T-helper 9 cell (primary cell): ENCODE results near the gene BCL2L2.

Source experiments
- DNase-seq: peaks from one replicate; pipeline ENCODE4 v3.0.0-alpha.2; 2020

Gene BCL2L2

GRCh38 chr14:23299986-23300686, 6.5 kb upstream of the BCL2L2 start:
- no peak for DNase-seq

DNA sequence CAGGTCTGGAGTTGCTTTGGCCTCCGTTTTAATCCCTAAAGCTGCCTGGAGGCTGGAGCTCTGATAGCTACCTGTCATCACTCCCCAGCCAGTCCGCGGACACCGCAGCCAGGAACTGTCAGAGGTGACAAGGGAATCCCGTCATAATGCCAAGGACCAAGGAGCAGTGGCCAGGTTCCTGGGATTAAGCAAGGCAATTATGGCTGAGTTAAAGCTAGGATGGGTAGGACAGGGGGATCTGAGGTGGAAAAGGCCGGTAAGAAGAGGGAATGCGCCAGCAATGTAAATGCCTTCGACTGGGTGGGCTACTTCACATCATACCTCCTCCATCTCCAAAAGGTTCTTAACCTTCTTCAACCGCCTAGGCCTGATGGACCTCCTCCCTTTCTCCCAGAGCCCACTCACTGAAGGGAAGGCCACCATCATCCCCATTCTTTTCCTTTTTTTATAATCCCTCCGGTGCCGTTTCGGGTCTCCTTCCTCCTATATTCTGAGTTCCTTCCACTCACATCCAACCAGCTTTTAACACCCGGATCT, 5.9 kb upstream of the BCL2L2 start:
- no peak for DNase-seq

DNA sequence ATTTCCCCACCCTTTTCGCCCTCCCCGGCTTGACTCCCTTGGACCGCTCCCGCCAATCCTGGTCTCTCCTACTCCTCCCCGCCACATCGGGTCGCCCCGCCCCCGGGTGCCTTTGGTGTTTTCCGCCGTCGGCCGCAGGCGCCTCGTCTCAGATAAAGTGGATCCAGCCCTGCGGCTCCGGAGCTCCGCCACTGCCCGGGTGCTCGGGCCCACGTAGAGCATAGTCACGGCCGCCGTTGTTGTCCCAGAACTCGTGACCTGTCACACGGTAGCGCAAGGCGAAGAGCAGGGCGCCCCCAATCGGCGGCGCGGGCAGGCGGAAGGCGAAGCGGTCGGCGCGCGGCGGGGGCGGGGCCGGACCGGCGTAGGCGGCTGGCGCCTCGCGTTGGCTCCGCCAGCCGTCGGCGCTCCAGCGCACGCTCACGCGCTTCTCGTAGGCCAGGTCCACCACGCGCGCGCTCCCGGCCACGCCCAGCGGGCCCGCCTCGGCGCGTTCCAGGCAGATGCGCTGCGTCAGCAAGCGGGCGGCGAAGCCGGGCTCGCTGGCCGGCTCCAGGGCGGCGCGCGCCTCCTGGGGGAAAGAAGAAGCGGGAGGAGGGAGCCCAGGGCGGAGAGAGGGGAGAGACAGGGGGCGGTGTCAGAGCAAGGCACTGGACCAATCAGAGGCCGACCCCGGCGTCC, 5.2 kb upstream of the BCL2L2 start:
- peak; percentile 94 for DNase-seq

- no peak for DNase-seq
These were observed 4.7 kb upstream of the BCL2L2 start for GRCh38 chr14:23301969-23302289.

- peak; percentile 80 for DNase-seq
These were observed 4.1 kb upstream of the BCL2L2 start, which contains the start of gene PPP1R3E for GRCh38 chr14:23302290-23303225. Gene PPP1R3E (minus strand): TSS chr14:23302859. CDS start chr14:23302576, 283 bp downstream.

- no peak for DNase-seq
These were observed 505 bp downstream of the BCL2L2 start for GRCh38 chr14:23307146-23307530.

GRCh38 chr14:23307687-23308644, 1.3 kb downstream of the BCL2L2 start:
- no peak for DNase-seq

DNA sequence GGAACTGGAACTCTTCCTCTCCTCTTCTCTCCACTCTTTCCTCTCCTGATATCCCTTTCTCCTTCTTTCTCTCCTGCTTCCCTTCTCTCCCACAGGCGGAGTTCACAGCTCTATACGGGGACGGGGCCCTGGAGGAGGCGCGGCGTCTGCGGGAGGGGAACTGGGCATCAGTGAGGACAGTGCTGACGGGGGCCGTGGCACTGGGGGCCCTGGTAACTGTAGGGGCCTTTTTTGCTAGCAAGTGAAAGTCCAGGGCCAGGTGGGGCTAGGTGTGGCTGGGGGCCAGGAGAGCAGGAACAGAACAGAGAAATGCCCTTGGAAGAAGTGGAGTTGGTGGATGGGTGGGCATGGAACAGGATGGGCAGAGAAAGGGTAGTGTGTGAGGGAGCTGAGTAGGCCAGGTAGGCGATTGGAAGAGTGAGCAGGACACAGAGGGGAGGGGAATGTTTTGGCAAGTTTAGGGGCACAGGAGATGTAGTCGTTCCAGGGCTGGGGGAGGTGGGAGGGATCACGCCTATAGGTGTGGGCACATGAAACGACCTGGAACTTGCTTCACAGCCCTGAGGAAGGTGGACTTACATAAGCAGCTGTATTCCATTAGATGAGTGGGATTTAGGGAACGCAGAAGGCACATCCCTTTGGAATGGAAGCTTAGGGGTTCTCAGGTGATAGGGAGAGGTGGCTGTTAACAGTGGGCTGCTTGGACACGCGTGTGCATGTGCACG, 2.2 kb downstream of the BCL2L2 start:
- no peak for DNase-seq

- no peak for DNase-seq
These were observed 3.9 kb downstream of the BCL2L2 start for GRCh38 chr14:23310546-23310945.

DNA sequence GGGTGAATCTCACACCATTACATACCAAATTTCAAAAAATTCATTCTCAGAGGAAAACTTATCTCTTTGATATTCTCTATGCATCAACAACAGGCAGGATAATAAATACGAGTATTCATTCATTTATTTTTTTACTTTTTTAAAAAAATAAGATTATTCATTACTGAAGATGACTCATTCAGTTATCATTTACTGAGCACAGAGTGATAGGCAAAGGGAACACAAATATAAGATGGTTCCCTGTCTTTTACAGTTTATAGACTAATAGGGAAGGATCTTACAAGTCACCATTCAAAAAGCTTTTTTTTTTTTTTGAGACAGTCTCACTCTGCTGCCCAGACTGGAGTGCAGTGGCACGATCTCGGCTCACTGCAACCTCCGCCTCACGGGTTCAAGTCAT, 9.7 kb downstream of the BCL2L2 start:
- no peak for DNase-seq

- DNase-seq = no peak
These were observed 13.3 kb downstream of the BCL2L2 start for GRCh38 chr14:23319746-23320583.

DNA sequence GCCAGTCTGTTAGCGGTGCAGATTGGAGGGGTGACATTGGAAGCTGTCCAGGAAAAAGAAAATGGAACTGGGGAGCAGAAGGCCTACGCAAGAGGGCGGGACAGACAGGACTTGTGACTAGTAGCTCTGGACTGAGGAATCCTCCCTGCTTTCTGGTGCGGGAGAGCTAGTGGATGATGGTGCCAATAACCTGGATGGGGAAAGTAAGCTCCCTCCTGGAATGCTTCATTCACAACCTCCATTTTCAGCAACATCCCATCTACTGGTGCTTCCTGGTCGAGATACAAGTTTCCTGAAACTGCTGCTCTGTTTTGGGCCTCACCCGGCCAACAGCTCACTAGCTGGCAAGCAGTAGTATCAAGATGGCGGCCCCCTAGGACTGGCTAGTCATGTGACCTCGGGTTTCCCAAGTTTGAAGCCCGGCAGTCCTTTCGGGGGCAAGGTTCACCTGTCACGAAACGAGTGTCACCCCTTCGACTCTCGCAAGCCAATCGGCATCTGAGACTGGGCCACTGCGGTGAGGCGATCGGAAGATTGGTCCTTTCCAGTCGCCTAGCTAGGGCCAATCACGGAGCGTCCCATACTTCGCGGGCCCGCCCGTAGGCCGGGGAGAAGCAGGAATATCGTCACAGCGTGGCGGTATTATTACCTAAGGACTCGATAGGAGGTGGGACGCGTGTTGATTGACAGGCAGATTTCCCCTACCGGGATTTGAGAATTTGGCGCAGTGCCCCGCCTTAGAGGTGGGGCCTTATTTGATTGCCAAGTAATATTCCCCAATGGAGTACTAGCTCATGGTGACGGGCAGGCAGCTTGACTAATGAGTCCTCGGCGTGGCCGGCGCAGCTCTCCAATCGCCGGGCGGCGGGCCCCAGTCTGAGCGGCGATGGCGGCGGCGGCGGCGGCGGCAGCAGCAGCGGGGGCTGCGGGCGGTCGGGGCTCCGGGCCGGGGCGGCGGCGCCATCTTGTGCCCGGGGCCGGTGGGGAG, 14.2 kb downstream of the BCL2L2 start, which contains the start of gene PABPN1:
PABPN1 (plus strand) TSS at position 874 of the 988 bp plus-strand sequence; CDS start at position 887, 13 bp downstream.
- DNase-seq = peak; percentile 91

GRCh38 chr14:23321572-23322547, 15.2 kb downstream of the BCL2L2 start:
- peak; percentile 26 for DNase-seq

DNA sequence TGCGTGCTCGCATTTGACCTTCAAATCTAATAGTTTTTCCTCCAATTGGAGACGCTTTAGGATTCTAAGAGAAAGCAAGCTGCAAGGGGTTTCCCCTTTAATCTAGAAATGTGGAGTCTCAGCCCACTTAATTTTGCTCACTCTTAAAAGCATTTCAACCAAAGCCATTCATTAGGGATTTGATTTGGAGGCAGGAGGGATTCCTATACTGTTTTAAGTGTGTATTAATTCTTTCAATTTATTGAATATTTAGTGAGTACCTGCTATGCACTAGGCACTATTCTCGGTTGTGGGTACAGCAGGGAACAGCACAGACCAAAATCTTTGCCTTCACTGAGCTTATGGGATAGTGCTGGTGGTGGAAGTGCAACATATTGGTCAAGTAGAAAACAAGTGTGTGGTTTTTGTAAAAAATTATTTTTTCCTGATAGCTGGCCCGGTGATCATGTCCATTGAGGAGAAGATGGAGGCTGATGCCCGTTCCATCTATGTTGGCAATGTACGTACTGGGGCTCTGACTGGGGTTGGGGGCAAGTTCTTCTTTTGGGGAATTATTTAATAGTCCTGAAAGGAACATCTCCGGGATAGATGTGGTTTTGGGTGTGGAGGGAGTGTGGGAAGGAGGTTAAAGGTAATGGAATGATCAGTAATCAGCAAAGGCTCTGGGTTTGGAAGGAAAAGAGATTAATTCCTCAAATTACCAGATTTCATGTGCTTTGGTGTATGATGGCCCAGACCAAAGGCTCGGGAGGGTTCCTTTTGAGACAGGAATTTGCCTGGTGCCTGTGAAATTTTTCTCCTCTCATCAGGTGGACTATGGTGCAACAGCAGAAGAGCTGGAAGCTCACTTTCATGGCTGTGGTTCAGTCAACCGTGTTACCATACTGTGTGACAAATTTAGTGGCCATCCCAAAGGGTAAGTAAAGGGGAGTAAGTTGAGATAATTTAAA, 16.2 kb downstream of the BCL2L2 start:
- no peak for DNase-seq

DNA sequence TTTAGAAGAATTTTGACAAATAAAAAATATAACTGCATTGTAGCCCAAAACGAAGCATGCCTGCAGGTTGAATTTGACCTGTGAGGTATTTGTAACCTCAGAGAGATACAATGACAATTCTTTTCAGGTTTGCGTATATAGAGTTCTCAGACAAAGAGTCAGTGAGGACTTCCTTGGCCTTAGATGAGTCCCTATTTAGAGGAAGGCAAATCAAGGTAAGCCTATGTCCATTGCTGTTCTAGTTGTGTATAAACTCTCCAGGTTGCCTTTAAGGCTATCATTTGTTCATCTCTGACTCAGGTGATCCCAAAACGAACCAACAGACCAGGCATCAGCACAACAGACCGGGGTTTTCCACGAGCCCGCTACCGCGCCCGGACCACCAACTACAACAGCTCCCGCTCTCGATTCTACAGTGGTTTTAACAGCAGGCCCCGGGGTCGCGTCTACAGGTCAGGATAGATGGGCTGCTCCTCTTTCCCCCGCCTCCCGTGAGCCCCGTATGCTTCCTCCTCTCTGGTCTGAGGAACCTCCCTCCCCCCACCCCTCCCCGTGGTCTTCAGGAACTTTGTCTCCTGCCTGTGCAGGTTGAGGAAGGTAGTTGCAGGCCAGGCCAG, 17.3 kb downstream of the BCL2L2 start:
- DNase-seq = no peak

DNA sequence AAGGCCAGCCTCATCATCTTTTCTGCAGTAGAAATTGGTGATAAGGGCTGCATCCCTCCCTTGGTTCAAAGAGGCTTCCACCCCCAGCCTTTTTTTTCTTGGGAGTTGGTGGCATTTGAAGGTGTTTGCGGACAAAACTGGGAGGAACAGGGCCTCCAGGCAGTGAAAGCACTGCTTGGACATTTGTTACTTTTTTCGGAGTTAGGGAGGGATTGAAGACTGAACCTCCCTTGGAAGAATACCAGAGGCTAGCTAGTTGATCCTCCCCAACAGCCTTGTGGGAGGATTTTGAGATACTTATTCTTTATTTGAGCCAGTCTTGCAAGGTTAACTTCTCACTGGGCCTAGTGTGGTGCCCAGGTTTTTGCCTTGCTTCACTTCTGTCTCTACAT, 17.8 kb downstream of the BCL2L2 start:
- no peak for DNase-seq
